CD1c-positive myeloid dendritic cell (primary cell): ENCODE measurements around the gene MAPKAPK2.
A peak's percentile ranks its signal among the peaks of the same experiment; 100 is the strongest.
"Not testable (repeated sequence)": the region's sequence is repeated elsewhere in the genome, so short reads cannot be mapped to it uniquely, and the experiment has no call there.

ENCODE experiments used
- DNase-seq: peaks from one replicate; pipeline ENCODE4 v3.0.0-alpha.2; 2016; ENCODE audit errors: extremely low spot score

Gene MAPKAPK2

GRCh38 chr1:206744683-206745082, 60.0 kb downstream of the MAPKAPK2 start:
- peak; percentile 41 for DNase-seq

GRCh38 chr1:206745301-206745700, 60.6 kb downstream of the MAPKAPK2 start:
- no peak for DNase-seq

- DNase-seq, result no peak
Observed at GRCh38 chr1:206748348-206749030, 63.8 kb downstream of the MAPKAPK2 start.

- no peak for DNase-seq
Observed at GRCh38 chr1:206751891-206752290, 67.2 kb downstream of the MAPKAPK2 start.

- no peak for DNase-seq
Observed at GRCh38 chr1:206752481-206752880, 67.8 kb downstream of the MAPKAPK2 start.

- peak; percentile 68 for DNase-seq
Observed at GRCh38 chr1:206753141-206753540, 68.4 kb downstream of the MAPKAPK2 start.

- no peak for DNase-seq
Observed at GRCh38 chr1:206754011-206754410, 69.3 kb downstream of the MAPKAPK2 start.

- DNase-seq, result no peak
Observed at GRCh38 chr1:206757524-206758266, 73.0 kb downstream of the MAPKAPK2 start.

GRCh38 chr1:206760590-206760989, 75.9 kb downstream of the MAPKAPK2 start:
- DNase-seq, result no peak

GRCh38 chr1:206761159-206761768, 76.6 kb downstream of the MAPKAPK2 start:
- no peak for DNase-seq

- not testable (repeated sequence) for DNase-seq
Observed at GRCh38 chr1:206762741-206763364, 78.1 kb downstream of the MAPKAPK2 start.

GRCh38 chr1:206765771-206766170, 81.1 kb downstream of the MAPKAPK2 start:
- not testable (repeated sequence) for DNase-seq

GRCh38 chr1:206766251-206766856, 81.6 kb downstream of the MAPKAPK2 start:
- DNase-seq, result peak; percentile 89

GRCh38 chr1:206768472-206769303, 84.0 kb downstream of the MAPKAPK2 start:
- DNase-seq, result no peak

GRCh38 chr1:206769304-206769731, 84.6 kb downstream of the MAPKAPK2 start:
- no peak for DNase-seq

GRCh38 chr1:206770531-206771337, 86.0 kb downstream of the MAPKAPK2 start, which contains the start of gene IL19:
TSS of gene IL19 (plus strand) at chr1:206770773. CDS start at chr1:206836663, 65,890 bp downstream.
- DNase-seq, result peak; percentile 87

GRCh38 chr1:206771338-206771692, 86.6 kb downstream of the MAPKAPK2 start:
- DNase-seq, result no peak

- DNase-seq, result peak; percentile 47
Observed at GRCh38 chr1:206772243-206772937, 87.7 kb downstream of the MAPKAPK2 start, which contains the start of gene IL10. TSS of gene IL10 (minus strand) at chr1:206772494. CDS start at chr1:206772435, 59 bp downstream.

- DNase-seq, result peak; percentile 76
Observed at GRCh38 chr1:206774093-206774492, 89.4 kb downstream of the MAPKAPK2 start.
